Glomerular endothelial cell (primary cell): Measurements from ENCODE around the gene CA9. TPM values are rescaled to one million over a fixed set of nuclear protein-coding genes. Genes with fewer than 3 reads are reported as not detected.

Experiments
- DNase-seq: peaks from one replicate; pipeline ENCODE4 v3.0.0-alpha.2; 2011; ENCODE audit warnings: low read depth, low spot score; ENCODE audit errors: extremely low read depth
- total RNA-seq: library from RNA; depleted of rRNA; stranded (reverse); fragments of >200 nt; gene quantifications from 2 replicates; pipeline ENCODE4 v1.2.3, GENCODE V29; 2015

The CA9 gene
- total RNA-seq, 1 donor from 2014 or later, result not detected

DNA sequence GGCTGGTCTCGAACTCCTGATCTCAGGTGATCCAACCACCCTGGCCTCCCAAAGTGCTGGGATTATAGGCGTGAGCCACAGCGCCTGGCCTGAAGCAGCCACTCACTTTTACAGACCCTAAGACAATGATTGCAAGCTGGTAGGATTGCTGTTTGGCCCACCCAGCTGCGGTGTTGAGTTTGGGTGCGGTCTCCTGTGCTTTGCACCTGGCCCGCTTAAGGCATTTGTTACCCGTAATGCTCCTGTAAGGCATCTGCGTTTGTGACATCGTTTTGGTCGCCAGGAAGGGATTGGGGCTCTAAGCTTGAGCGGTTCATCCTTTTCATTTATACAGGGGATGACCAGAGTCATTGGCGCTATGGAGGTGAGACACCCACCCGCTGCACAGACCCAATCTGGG lies 1.5 kb downstream of the CA9 start:
- no peak for DNase-seq

DNA sequence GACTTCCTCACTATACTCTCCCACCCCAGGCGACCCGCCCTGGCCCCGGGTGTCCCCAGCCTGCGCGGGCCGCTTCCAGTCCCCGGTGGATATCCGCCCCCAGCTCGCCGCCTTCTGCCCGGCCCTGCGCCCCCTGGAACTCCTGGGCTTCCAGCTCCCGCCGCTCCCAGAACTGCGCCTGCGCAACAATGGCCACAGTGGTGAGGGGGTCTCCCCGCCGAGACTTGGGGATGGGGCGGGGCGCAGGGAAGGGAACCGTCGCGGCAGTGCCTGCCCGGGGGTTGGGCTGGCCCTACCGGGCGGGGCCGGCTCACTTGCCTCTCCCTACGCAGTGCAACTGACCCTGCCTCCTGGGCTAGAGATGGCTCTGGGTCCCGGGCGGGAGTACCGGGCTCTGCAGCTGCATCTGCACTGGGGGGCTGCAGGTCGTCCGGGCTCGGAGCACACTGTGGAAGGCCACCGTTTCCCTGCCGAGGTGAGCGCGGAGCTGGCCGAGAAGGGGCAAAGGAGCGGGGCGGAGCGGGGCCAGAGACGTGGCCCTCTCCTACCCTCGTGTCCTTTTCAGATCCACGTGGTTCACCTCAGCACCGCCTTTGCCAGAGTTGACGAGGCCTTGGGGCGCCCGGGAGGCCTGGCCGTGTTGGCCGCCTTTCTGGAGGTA lies 2.1 kb downstream of the CA9 start:
- DNase-seq, result no peak

DNA sequence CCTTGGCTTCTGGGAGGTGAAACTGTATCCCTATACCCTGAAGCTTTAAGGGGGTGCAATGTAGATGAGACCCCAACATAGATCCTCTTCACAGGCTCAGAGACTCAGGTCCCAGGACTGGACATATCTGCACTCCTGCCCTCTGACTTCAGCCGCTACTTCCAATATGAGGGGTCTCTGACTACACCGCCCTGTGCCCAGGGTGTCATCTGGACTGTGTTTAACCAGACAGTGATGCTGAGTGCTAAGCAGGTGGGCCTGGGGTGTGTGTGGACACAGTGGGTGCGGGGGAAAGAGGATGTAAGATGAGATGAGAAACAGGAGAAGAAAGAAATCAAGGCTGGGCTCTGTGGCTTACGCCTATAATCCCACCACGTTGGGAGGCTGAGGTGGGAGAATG lies 5.4 kb downstream of the CA9 start:
- DNase-seq, result no peak

DNA sequence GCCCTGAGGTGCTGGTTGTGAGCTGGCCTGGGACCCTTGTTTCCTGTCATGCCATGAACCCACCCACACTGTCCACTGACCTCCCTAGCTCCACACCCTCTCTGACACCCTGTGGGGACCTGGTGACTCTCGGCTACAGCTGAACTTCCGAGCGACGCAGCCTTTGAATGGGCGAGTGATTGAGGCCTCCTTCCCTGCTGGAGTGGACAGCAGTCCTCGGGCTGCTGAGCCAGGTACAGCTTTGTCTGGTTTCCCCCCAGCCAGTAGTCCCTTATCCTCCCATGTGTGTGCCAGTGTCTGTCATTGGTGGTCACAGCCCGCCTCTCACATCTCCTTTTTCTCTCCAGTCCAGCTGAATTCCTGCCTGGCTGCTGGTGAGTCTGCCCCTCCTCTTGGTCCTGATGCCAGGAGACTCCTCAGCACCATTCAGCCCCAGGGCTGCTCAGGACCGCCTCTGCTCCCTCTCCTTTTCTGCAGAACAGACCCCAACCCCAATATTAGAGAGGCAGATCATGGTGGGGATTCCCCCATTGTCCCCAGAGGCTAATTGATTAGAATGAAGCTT lies 6.1 kb downstream of the CA9 start:
- DNase-seq, result no peak

DNA sequence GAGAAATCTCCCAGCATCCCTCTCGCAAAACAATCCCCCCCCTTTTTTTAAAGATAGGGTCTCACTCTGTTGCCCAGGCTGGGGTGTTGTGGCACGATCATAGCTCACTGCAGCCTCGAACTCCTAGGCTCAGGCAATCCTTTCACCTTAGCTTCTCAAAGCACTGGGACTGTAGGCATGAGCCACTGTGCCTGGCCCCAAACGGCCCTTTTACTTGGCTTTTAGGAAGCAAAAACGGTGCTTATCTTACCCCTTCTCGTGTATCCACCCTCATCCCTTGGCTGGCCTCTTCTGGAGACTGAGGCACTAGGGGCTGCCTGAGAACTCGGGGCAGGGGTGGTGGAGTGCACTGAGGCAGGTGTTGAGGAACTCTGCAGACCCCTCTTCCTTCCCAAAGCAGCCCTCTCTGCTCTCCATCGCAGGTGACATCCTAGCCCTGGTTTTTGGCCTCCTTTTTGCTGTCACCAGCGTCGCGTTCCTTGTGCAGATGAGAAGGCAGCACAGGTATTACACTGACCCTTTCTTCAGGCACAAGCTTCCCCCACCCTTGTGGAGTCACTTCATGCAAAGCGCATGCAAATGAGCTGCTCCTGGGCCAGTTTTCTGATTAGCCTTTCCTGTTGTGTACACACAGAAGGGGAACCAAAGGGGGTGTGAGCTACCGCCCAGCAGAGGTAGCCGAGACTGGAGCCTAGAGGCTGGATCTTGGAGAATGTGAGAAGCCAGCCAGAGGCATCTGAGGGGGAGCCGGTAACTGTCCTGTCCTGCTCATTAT lies 6.8 kb downstream of the CA9 start:
- DNase-seq, result no peak

DNA sequence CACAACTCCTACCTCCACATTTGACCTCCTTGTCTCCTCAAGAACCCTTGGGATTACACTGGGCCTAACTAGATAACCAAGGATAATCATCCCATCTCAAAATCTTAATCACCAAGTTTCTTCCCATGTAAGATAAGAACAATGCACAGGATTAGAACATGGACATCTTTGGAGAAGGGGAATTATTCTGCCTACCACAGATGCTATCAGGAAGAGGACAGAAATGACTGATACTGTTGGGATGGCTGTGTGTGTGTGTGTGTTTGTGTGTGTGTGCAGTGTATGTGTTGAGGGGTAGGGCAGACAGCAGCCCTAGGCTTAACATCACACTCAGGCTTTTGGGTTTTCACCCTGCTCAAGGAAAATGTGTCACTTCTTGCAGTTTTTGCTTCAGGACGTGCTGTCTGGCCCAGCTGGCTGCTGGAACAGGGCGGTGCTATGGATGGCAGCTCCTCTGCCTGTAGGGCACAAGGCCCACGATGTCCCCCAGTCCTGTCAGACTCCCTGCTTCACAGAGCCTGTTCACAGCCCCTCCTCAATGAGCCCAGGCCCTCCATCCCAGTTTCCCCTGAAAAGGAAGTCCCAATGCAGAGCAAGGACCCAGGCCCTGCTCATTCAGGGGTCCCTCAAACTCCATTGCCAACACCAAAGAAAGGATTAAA lies 7.7 kb downstream of the CA9 start:
- no peak for DNase-seq

DNA sequence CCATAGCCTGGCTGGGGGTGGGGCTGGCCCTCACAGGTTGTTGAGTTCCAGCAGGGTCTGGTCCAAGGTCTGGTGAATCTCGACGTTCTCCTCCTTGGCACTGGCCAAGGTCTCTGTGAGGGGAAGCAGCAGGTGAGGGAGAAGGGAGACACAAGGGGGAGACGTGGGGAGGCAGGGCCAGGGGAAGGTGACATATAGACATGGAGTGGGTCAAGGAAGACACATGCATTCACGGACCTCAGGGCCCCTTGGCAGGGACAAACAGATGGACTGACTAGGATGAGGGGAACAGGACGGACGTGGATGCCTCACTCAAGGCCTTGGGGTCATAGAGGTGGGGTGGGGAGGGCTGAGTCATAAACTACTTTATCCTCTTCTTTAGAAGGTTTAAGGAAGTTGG lies 8.3 kb downstream of the CA9 start:
- DNase-seq, result no peak

DNA sequence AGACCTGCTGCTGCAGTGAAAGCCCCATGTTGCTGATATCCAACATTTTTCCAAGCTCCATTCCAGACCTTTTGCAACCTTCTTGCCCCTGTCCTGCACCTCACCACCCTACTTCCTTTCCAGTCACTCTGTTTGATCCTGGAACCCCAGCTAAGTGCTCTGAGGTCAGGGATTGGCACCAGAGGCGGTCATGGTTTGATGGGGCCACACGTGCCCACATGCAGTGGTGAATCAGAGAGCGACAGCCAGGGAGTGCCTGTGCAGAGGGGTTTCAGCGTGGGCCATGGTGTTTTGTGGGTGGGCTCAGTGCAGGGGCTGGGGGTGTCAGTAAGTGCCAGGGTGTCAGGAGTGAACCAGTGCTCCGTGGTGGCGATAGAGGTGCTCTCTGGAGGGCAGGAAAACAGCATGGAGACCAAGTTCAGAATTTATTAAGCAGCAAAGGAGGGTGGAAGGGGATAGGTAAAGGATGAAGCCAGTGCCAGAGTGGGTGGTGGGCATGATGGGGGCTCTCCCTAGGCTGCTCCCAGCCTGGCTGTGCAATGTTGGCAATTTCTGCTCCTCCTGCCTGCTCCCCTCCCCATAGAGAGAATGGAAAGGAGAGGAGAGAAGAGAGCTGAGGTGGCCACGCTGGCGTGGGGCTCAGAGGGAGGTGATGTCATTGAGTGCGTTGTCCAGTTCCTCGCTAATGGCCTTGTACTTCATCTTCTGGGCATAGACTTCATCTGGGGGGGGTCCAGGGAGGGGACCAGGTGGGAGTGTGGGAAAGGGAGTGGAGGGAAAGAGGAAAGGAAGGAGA lies 9.0 kb downstream of the CA9 start:
- DNase-seq, result no peak

DNA sequence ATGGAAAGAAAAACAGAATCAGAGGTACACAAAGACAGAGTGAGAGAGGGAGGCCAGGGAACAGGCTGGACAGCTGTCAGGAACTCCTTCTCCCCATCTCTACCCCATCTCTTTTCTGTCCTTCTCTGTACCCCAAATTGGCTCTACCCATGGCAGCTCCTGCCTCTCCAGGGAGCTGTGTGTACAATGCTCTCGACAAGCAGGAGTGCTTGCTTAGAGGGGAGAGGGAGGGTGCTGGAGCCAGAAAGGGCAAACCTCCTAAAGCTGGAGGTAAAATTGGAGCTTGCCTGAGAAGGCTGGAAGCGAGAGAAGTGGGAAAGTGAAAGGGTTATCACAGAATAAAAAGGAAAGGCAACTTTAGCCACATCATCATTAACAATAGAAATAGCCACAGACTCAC lies 9.6 kb downstream of the CA9 start:
- DNase-seq, result no peak

DNA sequence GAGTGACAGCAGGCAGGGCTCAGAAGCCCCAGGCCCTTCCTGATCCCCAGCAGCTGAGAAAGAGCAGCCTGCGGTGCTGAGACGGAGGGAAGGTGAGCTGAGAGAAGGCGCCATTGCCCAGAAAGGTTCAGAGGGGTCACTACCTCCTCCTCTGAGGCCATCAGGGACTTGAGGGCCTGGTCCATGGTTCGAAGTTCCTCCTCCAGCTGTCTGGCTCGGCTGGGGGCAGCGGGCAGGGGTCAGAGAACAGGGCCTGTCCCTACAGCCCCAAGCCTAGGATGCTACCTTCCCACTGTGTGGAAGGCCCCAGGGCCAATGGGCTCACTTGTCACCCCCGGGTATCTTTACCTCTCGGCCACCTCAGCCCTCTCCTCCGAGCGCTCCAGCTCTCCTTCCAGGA lies 11.2 kb downstream of the CA9 start:
- DNase-seq, result no peak

DNA sequence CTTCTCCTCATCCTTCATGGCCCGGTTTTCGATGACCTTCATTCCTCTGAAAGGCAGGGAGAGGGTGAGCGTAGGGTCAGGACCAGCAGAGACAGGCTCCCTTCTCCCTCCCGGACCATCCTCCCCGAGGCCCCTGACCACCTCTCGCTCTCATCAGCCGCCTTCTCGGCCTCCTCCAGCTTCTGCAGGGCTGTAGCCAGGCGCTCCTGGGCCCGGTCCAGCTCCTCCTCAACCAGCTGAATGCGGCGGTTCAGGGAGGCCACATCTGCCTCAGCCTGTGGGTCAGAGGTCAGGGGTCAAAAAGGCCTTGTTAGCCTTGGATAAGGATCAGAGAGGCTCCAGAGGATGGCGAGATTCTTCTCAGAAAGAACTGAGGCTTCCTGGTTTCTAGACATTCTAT lies 11.8 kb downstream of the CA9 start:
- no peak for DNase-seq

DNA sequence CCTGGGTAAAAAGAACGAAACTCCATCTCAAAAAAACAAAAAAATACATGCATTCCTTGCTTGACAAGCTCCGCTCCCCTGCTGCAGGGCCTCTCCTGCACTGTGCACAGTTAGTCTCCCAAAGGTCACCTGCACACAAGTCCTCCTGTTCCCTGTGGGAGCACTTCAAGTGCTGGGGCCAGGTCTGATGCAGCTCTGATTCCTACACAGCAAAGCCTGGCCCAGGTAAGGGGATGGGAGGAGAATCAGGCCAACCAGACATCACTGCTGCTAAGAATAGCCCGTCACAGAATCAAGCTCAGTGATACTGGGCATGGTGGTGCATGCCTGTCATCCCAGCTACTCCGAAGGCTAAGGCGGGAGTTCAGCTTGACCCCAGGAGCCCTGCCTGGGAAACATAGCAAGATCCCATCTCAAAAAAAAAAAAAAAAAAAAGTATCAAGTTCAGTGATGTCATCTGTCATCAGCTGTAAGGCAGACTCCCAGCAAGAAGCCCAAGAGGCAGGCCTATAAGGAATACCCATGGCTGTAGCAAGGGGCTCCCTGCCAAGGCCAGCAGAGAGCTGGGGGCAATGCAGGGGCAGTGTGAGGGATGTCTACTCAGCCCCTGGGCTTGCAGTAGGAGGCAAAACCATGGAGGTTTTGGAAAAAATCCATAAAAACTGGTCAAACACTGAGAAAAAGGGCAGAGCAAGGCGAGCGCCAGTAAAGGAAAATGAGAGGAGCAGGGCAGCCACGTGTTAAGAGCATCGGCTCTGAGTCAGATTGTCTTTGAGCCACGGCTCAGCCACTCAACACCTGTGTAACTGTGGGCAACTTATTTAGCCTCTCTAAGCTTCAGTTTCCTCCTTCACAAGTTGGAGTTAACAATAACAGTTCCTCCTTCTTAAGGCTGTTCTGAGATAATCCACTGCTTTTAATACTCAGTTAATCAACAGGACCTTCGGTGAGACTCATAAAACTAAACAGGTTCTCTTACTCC lies 12.8 kb downstream of the CA9 start:
- no peak for DNase-seq

DNA sequence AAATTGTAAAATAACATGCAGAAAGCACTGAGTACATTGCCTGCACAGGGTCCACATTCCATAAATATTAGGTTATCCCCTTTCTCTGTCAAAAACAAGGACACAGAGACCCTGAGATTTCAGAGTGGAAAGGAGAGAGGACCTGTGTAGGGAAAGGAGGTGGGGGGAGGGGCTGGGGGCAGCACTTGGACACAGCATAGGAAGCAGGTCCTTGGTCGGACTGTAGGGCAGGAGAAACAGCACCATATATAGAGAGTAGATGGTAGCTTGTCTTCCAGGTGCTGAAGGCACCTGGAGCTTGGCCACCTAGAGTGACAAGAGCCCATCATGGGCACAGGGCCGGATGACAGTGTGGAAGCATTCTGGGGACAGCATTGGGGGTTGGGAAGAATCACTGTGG lies 13.6 kb downstream of the CA9 start:
- DNase-seq, result no peak

DNA sequence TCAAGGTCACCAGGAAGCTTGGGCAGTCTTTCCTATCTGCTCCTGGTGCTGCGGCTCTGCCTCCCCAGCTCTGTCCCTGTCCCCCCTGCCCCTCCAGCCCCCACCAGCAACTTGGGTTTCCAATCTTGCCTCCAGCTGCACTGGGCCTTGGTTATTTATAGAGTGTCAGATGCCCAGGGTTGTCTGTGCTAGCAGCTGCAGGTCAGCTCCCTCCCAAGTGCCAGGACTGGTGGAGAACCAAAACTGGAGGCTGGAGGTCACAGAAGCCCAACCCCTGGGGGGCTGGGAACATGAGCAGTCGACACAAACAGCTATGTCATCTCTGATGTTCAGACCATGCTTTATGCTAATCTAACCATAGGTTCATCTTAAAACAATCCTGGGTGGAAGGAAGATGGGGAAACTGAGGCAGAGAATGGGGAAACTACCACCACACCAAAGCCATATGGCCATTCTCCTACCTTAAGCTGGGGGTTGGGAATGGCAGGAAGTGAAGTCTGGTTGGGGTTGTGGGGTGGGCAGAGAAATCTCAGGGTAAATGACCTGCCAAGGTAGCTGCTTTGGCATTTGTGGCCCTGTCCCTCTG lies 14.3 kb downstream of the CA9 start:
- DNase-seq, result no peak

DNA sequence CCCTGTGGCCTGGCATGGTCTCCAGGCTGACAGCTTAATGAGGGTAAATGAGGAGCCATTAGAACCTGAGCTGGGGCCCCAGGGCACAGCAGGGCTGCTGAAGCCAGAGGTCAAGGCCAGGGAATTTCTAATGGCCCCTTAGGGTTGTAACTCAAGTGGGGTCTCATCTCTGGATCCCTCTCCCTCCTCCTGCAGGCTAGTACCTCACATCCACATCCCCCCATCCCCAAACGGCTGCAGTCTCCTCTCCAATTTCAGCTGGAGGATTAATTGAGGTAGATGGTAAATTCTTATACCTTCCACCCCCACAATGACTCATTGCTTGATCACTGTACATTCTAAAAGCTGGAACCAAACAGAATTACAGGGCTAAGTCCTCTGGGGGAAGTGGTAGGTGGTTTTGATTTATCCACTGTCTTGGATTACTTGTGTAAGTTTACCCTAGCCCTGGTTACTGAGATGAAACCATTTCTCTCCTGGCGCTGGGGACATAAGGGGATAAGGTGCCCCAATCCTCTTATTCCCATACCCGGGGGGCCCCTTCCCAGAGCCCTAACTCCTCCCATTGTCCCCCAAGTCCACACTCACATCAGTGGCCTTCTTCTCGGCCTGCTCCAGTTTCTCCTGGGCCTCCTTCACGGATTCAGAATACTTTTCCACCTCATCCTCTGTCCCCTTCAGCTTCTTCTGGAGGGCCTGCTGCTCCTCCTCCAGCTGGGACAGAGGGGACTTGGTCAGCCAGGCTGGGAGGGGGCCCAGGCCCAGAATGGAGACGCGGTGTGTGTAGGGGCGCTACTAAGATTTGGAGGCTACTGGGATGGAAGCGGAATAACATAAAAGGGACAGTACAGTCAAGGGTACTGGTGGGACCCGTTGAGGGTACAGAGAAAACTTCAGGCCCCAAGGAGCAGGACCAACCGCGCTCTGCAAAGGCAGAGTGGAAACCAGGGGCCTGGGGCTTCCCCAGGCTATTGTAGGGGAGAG lies 15.1 kb downstream of the CA9 start:
- no peak for DNase-seq

DNA sequence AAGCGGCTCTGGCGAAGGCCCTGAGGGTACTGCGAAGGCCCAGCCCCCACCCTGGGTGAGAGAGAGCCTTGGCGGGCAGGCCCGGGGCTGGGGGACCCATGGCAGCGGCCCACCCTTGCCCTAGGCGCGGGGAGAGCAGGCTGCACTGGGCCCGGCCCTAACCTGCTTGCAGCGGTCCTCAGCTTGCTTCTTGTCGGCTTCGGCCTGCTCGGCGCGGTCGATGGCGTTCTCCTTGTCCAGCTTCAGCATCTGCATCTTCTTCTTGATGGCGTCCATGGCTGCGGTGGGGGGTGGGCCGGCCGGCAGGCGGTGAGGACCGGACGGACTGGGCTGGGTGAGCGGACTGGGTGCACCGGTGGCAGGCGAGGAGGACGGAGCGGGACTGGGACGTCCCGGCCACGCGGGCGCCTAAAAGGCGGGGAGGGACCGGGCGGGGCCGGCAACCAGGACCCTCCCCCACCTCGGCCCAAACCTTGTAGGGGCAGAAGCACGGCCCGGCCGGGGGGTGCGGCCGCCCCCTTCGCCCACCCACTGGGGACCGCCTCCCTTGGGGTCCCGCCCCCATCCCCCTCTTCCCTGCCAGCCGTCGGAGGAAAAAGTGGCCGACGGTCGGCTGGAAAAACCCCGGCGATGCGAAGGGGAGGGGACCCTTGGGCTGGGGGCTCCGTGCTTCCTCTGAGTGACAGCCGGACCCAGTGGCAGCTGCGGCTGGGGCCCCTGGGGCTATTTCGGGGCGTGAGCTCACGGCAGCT lies 16.0 kb downstream of the CA9 start, which contains the start of gene TPM2:
TPM2 (minus strand) TSS at position 384 of the 752 bp plus-strand sequence; CDS start at position 276, 108 bp downstream.
- DNase-seq, result no peak

DNA sequence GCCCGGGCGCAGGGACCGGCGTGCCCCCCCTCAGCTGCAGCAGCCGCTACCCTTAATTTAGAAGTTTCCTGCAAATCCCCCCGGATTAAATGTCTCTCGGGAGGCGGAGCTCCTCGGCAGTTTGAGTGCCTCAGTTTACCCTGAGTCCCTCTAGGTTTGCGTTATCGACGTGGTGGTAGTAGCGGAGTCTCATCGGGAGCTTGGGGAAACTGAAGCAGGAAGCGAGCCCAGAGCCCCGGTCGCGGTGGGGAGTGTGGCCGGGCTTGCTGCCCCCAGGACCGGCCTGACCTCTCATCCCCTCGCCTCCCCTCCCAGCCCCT lies 16.5 kb downstream of the CA9 start:
- no peak for DNase-seq
